GM12865 (cell line): ENCODE results near the gene FADD.
A peak's percentile ranks its signal among the peaks of the same experiment; 100 is the strongest.

Experiments
- DNase-seq: peaks from one replicate; pipeline ENCODE4 v3.0.0; 2010; ENCODE audit warnings: low read depth
- H3K4me3 ChIP-seq: 2 replicates; pipeline ENCODE4 v1.5.1; 2011; ENCODE audit warnings: mild to moderate bottlenecking, low read depth, low read length, control low read depth
- TF ChIP-seq, protein P1 (sequence below): IDR thresholded peaks from 2 replicates; pipeline ENCODE4 v1.5.1; 2011; ENCODE audit warnings: low read length, control low read depth, low read depth, inconsistent platforms; ENCODE audit not compliant: insufficient read depth; ENCODE audit errors: missing control alignments

Gene FADD

DNA sequence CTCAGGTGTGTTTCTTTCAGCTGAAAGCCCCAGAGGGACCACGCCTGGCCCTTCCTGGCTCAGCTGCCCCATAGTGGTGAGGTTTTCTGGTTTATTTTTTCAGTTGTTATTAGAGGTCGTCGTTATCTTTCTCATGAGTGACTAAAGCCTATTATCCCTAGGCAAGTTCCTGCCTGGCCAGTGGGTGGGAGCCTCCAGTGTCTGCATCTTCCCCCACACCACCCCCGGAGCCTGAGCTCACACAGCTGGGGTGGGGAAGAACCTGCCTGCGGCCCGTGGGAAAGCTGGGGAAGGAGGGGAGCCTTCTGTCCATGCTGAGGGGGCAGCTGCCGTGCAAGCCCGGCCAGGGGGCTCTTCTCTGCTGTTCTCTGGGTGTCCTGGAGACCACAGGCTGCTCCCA, 43.1 kb downstream of the FADD start:
- no peak overlapping the region for H3K4me3 ChIP-seq
- TF ChIP-seq, protein P1, sequence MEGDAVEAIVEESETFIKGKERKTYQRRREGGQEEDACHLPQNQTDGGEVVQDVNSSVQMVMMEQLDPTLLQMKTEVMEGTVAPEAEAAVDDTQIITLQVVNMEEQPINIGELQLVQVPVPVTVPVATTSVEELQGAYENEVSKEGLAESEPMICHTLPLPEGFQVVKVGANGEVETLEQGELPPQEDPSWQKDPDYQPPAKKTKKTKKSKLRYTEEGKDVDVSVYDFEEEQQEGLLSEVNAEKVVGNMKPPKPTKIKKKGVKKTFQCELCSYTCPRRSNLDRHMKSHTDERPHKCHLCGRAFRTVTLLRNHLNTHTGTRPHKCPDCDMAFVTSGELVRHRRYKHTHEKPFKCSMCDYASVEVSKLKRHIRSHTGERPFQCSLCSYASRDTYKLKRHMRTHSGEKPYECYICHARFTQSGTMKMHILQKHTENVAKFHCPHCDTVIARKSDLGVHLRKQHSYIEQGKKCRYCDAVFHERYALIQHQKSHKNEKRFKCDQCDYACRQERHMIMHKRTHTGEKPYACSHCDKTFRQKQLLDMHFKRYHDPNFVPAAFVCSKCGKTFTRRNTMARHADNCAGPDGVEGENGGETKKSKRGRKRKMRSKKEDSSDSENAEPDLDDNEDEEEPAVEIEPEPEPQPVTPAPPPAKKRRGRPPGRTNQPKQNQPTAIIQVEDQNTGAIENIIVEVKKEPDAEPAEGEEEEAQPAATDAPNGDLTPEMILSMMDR = no peak
- DNase-seq = no peak

DNA sequence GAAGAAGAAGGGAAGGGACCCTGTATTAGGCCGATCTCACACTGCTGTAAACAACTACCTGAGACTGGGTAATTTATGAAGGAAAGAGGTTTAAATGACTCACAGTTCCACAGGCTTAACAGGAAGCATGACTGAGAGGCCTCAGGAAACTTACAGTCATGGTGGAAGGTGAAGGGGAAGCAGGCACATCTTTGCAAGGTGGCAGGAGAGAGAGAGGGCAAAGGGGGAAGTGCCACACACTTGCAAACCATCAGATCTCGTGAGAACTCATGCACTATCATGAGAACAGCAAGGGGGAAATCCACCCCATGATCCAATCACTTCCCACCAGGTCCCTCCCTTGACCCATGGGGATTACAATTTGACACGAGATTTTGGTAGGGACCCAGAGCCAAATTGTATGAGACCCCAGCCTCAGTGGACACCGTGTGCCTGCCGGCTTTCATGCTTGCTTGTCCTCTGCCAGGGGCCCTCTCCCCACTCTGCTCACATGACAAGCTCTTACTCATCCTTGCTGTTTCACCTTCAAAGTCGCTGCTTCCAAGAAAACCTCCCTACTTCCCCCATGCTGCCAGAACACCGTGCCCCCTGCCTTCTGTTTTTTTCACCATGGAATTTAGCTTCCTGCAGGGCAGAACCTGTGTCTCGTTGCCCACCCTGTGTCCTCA, 44.1 kb downstream of the FADD start:
- no peak overlapping the region for H3K4me3 ChIP-seq
- TF ChIP-seq, protein P1 = no peak
- no peak for DNase-seq

DNA sequence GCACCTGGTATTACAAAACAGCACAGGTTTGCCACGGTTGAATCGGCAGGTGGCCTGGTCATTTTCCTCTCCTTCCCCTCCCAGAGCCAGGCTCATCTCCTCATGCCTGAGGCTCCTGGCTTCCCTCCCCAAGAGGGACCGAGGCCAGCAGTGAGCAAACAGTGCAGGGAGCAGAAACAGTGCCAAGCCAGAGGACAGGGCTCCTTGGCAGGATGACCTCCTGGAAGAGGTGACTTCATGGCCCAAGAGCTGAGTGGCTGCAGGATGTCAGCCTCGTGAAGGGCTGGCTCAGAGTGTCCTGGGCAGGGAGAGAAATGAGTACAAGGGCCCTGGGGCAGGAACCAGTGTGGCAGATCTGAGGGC, 44.6 kb downstream of the FADD start:
- H3K4me3 ChIP-seq = no peak overlapping the region
- TF ChIP-seq, protein P1 = no peak
- DNase-seq = no peak

DNA sequence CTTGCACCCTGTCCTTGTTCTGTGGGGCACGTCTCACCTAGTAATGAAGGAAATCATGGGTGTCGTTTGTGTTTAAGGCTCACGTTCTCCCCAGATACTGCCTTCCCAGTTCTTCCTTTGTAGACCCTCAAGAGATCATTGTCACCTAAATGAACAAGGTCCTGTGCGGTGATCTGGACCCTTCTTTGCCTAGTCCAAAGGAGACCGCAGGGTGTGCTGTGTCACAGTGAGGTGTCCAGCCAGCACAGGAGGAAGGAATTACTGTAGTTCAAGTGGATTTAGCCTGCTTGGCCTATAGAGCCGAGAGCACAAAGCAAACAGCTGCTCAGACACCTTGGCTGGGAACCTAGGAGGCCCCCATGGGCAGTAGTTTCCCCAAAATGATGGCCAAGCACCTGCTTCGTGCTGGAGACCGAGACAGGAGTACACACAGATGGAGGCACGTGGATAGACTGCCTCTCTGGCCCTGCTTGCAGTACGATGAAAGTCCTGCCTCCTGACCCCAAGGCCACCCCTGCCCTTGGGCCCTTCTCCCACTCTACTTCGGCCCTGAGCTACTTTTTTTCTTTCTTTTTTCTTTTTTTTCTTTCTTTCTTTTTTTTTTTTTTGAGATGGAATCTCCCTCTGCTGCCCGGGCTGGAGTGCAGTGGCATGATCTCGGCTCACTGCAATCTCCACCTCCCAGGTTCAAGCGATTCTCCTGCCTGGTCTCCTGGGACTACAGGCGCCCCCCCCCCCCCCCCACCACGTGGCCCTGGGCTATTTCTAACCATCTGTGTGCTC, 48.0 kb downstream of the FADD start:
- no peak overlapping the region for H3K4me3 ChIP-seq
- TF ChIP-seq, protein P1 = no peak
- no peak for DNase-seq

DNA sequence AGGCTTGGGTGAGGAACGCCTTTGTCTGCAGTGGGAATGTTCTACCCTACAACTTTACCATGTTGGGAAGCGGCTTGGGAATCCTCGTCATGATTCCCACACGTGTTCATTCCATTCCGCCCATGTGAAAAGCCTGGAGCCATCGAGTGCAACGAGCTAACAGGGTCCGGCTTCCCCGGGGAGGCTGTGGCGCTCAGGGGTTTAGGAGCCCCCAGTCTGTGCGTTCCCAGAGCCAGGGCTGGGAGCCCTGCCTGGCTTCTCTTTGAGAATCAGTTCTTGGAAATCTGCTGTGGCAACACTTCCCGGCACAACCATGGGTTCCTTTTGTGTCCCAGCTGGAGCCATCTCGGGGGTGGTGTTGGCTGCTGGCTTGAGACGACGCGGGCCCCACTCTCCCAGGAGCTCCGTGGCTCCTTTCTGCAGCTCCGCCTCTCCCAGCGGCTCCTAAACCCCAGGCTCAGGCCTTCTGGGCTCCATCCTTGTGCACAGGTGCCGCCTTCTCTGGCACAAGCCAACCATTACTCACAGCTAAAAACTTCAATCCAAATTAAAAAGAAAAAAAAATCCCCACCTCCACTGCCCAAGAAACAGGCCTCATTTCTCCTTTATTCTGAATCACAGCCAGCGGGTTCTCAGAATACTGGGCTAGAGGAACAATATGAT, 48.7 kb downstream of the FADD start:
- TF ChIP-seq, protein P1 = no peak
- H3K4me3 ChIP-seq = no peak overlapping the region
- DNase-seq = no peak

DNA sequence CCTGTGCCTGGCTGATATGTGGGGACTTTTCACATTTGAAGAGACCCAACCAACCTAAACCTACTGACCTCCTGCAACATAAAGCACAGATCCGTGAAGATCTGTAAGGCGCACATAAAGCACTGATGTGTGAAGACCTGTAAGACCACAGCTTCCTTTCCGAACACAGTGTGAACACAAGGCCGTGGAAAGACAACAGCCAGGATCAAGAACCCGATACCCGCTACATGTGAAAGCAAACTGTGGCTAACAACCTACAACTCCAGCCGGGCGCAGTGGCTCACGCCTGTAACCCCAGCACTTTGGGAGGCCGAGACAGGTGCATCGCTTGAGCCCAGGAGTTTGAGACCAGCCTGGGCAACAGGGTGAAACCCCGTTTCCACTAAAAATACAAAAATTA, 49.7 kb downstream of the FADD start:
- peak; percentile 88 for DNase-seq
- TF ChIP-seq, protein P1 = no peak
- no peak overlapping the region for H3K4me3 ChIP-seq
